SK-N-SH (cell line): Measurements from ENCODE around the gene SYT3. TPM values are rescaled to one million over a fixed set of nuclear protein-coding genes. Genes with fewer than 3 reads are reported as not detected.

Source experiments
- CTCF ChIA-PET: fragments of 300-600, 350-600 bp; formaldehyde crosslinking; extraction: SDS; loops from one replicate; lab custom pipeline; 2021; lab: Yijun Ruan, JAX
- POLR2A ChIA-PET: fragments of 350-600 bp; sonication (Branson Sonifier 250); formaldehyde crosslinking; extraction: SDS; loops from one replicate; lab custom pipeline; 2020; ENCODE audit warnings: antibody characterized with exemption, inconsistent platforms; lab: Yijun Ruan, JAX
- DNase-seq: peaks from one replicate; pipeline ENCODE4 v3.0.0; 2012
- H2AFZ ChIP-seq: fragments of 200-600 bp; sonication (generic); 2 replicates; pipeline ENCODE4 v1.8.1; 2016; ENCODE audit warnings: antibody characterized with exemption, mild to moderate bottlenecking, low read depth
- H3F3A ChIP-seq: fragments of 200-600 bp; sonication (generic); replicated peaks from 2 replicates; pipeline ENCODE3; 2016; ENCODE audit warnings: antibody characterized with exemption, mild to moderate bottlenecking; ENCODE audit not compliant: insufficient read depth
- H3K27ac ChIP-seq, 2 experiments: fragments of 200-500 bp in 1 of 2; fragments of 200-600 bp in 1 of 2; sonication (Bioruptor generic) in 1 of 2; sonication (generic), shearing (Covaris generic) in 1 of 2; 2 replicates each; pipeline versions ENCODE4 v1.5.1 to v1.6.1; 2014 to 2016; ENCODE audit warnings: low read depth in 2 of 2, inconsistent platforms in 1 of 2, low read length in 1 of 2, mild to moderate bottlenecking in 1 of 2, mixed read lengths in 1 of 2
- H3K27me3 ChIP-seq: fragments of 200-600 bp; sonication (generic), shearing (Covaris generic); 2 replicates; pipeline ENCODE4 v1.6.1; 2016; ENCODE audit warnings: mixed run types; ENCODE audit not compliant: insufficient read depth
- H3K36me3 ChIP-seq, 2 experiments: fragments of 200-500 bp in 1 of 2; fragments of 200-600 bp in 1 of 2; sonication (Bioruptor generic) in 1 of 2; sonication (generic) in 1 of 2; replicated peaks in 1 of 2; 2 replicates each; pipeline versions ENCODE3 to v1.5.1; 2014 to 2016; ENCODE audit warnings: low read length in 1 of 2, mild to moderate bottlenecking in 1 of 2; ENCODE audit not compliant: insufficient read depth in 2 of 2, control insufficient read depth in 1 of 2
- H3K4me1 ChIP-seq, 2 experiments: fragments of 200-500 bp in 1 of 2; fragments of 200-600 bp in 1 of 2; sonication (Bioruptor generic) in 1 of 2; sonication (generic), shearing (Covaris generic) in 1 of 2; 2 replicates each; pipeline versions ENCODE4 v1.5.1 to v1.6.1; 2014 to 2016; ENCODE audit warnings: low read depth in 1 of 2, low read length in 1 of 2, mixed run types in 1 of 2; ENCODE audit not compliant: insufficient read depth in 2 of 2, control insufficient read depth in 1 of 2
- H3K4me2 ChIP-seq: fragments of 200-600 bp; sonication (generic), shearing (Covaris generic); 2 replicates; pipeline ENCODE4 v1.6.1; 2017; ENCODE audit warnings: mixed run types
- H3K4me3 ChIP-seq, 2 experiments: fragments of 200-500 bp in 1 of 2; fragments of 200-600 bp in 1 of 2; sonication (Bioruptor generic) in 1 of 2; sonication (generic), shearing (Covaris generic) in 1 of 2; 2 replicates each; pipeline versions ENCODE4 v1.5.1 to v1.8.1; 2014 to 2016; ENCODE audit warnings: low read depth in 2 of 2, inconsistent platforms in 1 of 2, low read length in 1 of 2, mild to moderate bottlenecking in 1 of 2, mixed read lengths in 1 of 2, moderate library complexity in 1 of 2
- H3K79me2 ChIP-seq: fragments of 200-600 bp; sonication (generic); 2 replicates; pipeline ENCODE4 v1.8.1; 2017; ENCODE audit warnings: mild to moderate bottlenecking; ENCODE audit not compliant: insufficient read depth
- H3K9ac ChIP-seq: fragments of 200-600 bp; sonication (generic); 2 replicates; pipeline ENCODE4 v1.6.1; 2017; ENCODE audit warnings: mixed run types
- H3K9me2 ChIP-seq: fragments of 200-600 bp; sonication (generic); 2 replicates; pipeline ENCODE4 v1.6.1; 2017; ENCODE audit warnings: mixed run types
- H3K9me3 ChIP-seq: fragments of 200-600 bp; sonication (generic); 2 replicates; pipeline ENCODE4 v1.6.1; 2017; ENCODE audit warnings: mixed run types, mild to moderate bottlenecking, moderate library complexity
- H4K20me1 ChIP-seq: fragments of 200-600 bp; sonication (generic); 2 replicates; pipeline ENCODE4 v1.6.1; 2017; ENCODE audit warnings: mild to moderate bottlenecking, mixed run types; ENCODE audit not compliant: insufficient read depth
- CHD2 ChIP-seq: fragments of 150-350 bp; IDR thresholded peaks from 2 replicates; pipeline ENCODE4 v1.6.1; 2018; ENCODE audit warnings: low read length; ENCODE audit not compliant: partially characterized antibody
- GABPA ChIP-seq: IDR thresholded peaks from 2 replicates; pipeline ENCODE4 v1.4.0; 2012; ENCODE audit warnings: low read depth, mild to moderate bottlenecking
- GATA2 ChIP-seq: sonication (generic); formaldehyde crosslinking; IDR thresholded peaks from 2 replicates; pipeline ENCODE4 v1.5.0; 2020; ENCODE audit warnings: mild to moderate bottlenecking, missing genetic modification reagents
- JUND ChIP-seq: IDR thresholded peaks from 2 replicates; pipeline ENCODE4 v1.4.0; 2012
- MAX ChIP-seq: IDR thresholded peaks from 2 replicates; pipeline ENCODE4 v1.4.0; 2012; ENCODE audit warnings: low read depth
- MEF2A ChIP-seq: IDR thresholded peaks from 2 replicates; pipeline ENCODE4 v1.4.0; 2012; ENCODE audit warnings: low read depth, borderline replicate concordance
- MXI1 ChIP-seq: IDR thresholded peaks from 2 replicates; pipeline ENCODE4 v1.6.1; 2012; ENCODE audit warnings: mild to moderate bottlenecking, low read depth, low read length, improper control_type of control experiment
- NRF1 ChIP-seq: IDR thresholded peaks from 2 replicates; pipeline ENCODE4 v1.6.1; 2012; ENCODE audit warnings: low read depth, mild to moderate bottlenecking, low read length
- PBX3 ChIP-seq: IDR thresholded peaks from 2 replicates; pipeline ENCODE4; 2012
- POLR2AphosphoS5 ChIP-seq: IDR thresholded peaks from 2 replicates; pipeline ENCODE4 v1.6.1; 2012; ENCODE audit warnings: low read depth, low read length
- RCOR1 ChIP-seq: fragments of 150-350 bp; IDR thresholded peaks from 2 replicates; pipeline ENCODE4 v1.6.1; 2017; ENCODE audit warnings: antibody characterized with exemption, low read length
- RXRA ChIP-seq: IDR thresholded peaks from 2 replicates; pipeline ENCODE4 v1.4.0; 2012; ENCODE audit warnings: low read depth, mild to moderate bottlenecking, borderline replicate concordance
- TAF1 ChIP-seq: IDR thresholded peaks from 2 replicates; pipeline ENCODE4 v1.6.1; 2012; ENCODE audit warnings: low read depth, mild to moderate bottlenecking, low read length, moderate library complexity, borderline replicate concordance
- YY1 ChIP-seq: IDR thresholded peaks from 2 replicates; pipeline ENCODE4 v1.4.0; 2012; ENCODE audit warnings: low read depth, mild to moderate bottlenecking
- WGBS: methylation state at CpG from one replicate; pipeline ENCODE4 v1.1.6; 2017; ENCODE audit warnings: low lambda C conversion rate; 5-methylcytosine and 5-hydroxymethylcytosine counted together
- polyA plus RNA-seq, 3 experiments: library from polyadenylated mRNA; depleted of rRNA; stranded (reverse); fragments of >200 nt; gene quantifications; 2 replicates each; pipeline ENCODE4 v1.2.3, GENCODE V29; 2012
- TF ChIP-seq, protein P1 (sequence below): IDR thresholded peaks from 2 replicates; pipeline ENCODE4 v1.4.0; 2012; ENCODE audit warnings: low read depth, borderline replicate concordance
- TF ChIP-seq, protein P2 (sequence below): IDR thresholded peaks from 2 replicates; pipeline ENCODE4 v1.4.0; 2012; ENCODE audit warnings: low read depth, borderline replicate concordance
- TF ChIP-seq, protein P3 (sequence below): fragments of 150-350 bp; IDR thresholded peaks from 2 replicates; pipeline ENCODE4 v1.6.1; 2016; ENCODE audit warnings: mild to moderate bottlenecking, low read depth, low read length

The SYT3 gene
- polyA plus RNA-seq, 1 of the 3 experiments (the other 2 are of a cell fraction), result 0.94 TPM

- Histone ChIP-seq H3K4me1 (peaks cover 0 to 15% of the 10 kb centered on the region in 2 experiments; a peak in 2 of 4 replicates), H3K4me2 (peak overlapping the region; percentile 99; the same call in 1 of the 2 replicates), H3K9me3 (no peaks in the 10 kb centered on the region), H4K20me1 (no peaks in the 10 kb centered on the region), H3F3A (peaks cover 7% of the 10 kb centered on the region), H3K9ac (no peak overlapping the region), H3K27me3 (no peaks in the 10 kb centered on the region), H3K4me3 (peak overlapping the region; percentile 62 to 87)
- POLR2A ChIA-PET, result interaction anchor here (0.6 kb wide), 1 partner anchor 132 kb away, joined by 3 read pairs; no protein-coding TSS in a partner anchor
- TF ChIP-seq PBX3, result no peak
- no peak for TF ChIP-seq MXI1
- no peak for TF ChIP-seq YY1
- TF ChIP-seq GABPA, result no peak
- no peak for TF ChIP-seq JUND
- no peak for TF ChIP-seq MEF2A
- TF ChIP-seq, protein P1, sequence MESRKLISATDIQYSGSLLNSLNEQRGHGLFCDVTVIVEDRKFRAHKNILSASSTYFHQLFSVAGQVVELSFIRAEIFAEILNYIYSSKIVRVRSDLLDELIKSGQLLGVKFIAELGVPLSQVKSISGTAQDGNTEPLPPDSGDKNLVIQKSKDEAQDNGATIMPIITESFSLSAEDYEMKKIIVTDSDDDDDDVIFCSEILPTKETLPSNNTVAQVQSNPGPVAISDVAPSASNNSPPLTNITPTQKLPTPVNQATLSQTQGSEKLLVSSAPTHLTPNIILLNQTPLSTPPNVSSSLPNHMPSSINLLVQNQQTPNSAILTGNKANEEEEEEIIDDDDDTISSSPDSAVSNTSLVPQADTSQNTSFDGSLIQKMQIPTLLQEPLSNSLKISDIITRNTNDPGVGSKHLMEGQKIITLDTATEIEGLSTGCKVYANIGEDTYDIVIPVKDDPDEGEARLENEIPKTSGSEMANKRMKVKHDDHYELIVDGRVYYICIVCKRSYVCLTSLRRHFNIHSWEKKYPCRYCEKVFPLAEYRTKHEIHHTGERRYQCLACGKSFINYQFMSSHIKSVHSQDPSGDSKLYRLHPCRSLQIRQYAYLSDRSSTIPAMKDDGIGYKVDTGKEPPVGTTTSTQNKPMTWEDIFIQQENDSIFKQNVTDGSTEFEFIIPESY, result no peak
- TF ChIP-seq, all 33 proteins: peak for 0
- WGBS, result 4% methylated on average over 36 of the region's 37 CpGs
- no peaks in the 10 kb centered on the region for H3K79me2 ChIP-seq
- peak overlapping the region in 1 of 2 experiments; percentile 68; a peak in 3 of 4 replicates for H3K27ac ChIP-seq
- CTCF ChIA-PET, result interaction anchor here (1.2 to 1.5 kb wide), 3 partner anchors 10 to 124 kb away, joined by 4 to 14 read pairs (median 9); no protein-coding TSS in a partner anchor
- peak; percentile 68 for DNase-seq
- no peaks in the 10 kb centered on the region for H3K36me3 ChIP-seq
- no peaks in the 10 kb centered on the region for H3K9me2 ChIP-seq
- H2AFZ ChIP-seq, result peak overlapping the region; percentile 68; the same call in 1 of the 2 replicates
Observed at GRCh38 chr19:50659318-50660087, 19.8 kb upstream of the SYT3 start.

- peak; percentile 99 for DNase-seq
- H3K27ac ChIP-seq, result peak overlapping the region; percentile 88 to 95
- H3K4me2 ChIP-seq, result peak overlapping the region; percentile 99
- peaks cover 0 to 15% of the 10 kb centered on the region in 2 experiments; a peak in 2 of 4 replicates for H3K4me1 ChIP-seq
- H3K9me2 ChIP-seq, result no peaks in the 10 kb centered on the region
- no peaks in the 10 kb centered on the region for H3K36me3 ChIP-seq
- H3F3A ChIP-seq, result peaks cover 7% of the 10 kb centered on the region
- WGBS, result under 1% methylated on average over 34 of the region's 67 CpGs
- no peak for TF ChIP-seq RXRA
- TF ChIP-seq TAF1, result 0 out of 2 replicates have a peak, but pooled peaks have one; percentile 31
- TF ChIP-seq MAX, result peak; percentile 20; the same call in 1 of the 2 replicates
- TF ChIP-seq GATA2 (CRISPR knock-in tag), result no peak
- TF ChIP-seq NRF1, result peak; percentile 99
- TF ChIP-seq CHD2, result peak; percentile 52
- 0 out of 2 replicates have a peak, but pooled peaks have one; percentile 43 for TF ChIP-seq RCOR1
- TF ChIP-seq, protein P2, sequence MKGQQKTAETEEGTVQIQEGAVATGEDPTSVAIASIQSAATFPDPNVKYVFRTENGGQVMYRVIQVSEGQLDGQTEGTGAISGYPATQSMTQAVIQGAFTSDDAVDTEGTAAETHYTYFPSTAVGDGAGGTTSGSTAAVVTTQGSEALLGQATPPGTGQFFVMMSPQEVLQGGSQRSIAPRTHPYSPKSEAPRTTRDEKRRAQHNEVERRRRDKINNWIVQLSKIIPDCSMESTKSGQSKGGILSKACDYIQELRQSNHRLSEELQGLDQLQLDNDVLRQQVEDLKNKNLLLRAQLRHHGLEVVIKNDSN, result no peak
- TF ChIP-seq, protein P3, sequence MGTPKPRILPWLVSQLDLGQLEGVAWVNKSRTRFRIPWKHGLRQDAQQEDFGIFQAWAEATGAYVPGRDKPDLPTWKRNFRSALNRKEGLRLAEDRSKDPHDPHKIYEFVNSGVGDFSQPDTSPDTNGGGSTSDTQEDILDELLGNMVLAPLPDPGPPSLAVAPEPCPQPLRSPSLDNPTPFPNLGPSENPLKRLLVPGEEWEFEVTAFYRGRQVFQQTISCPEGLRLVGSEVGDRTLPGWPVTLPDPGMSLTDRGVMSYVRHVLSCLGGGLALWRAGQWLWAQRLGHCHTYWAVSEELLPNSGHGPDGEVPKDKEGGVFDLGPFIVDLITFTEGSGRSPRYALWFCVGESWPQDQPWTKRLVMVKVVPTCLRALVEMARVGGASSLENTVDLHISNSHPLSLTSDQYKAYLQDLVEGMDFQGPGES, result no peak
- TF ChIP-seq POLR2AphosphoS5, result peak; percentile 53
- H4K20me1 ChIP-seq, result no peaks in the 10 kb centered on the region
- H3K9me3 ChIP-seq, result no peaks in the 10 kb centered on the region
- H3K27me3 ChIP-seq, result no peaks in the 10 kb centered on the region
- ChIA-PET POLR2A (no interaction called here), CTCF (interaction anchor here (1.0 kb wide), 1 partner anchor 61 kb away, joined by 4 read pairs; no protein-coding TSS in a partner anchor)
- H3K79me2 ChIP-seq, result no peaks in the 10 kb centered on the region
- H3K4me3 ChIP-seq, result peak overlapping the region; percentile 62 to 87
- peak overlapping the region; percentile 84 for H3K9ac ChIP-seq
- H2AFZ ChIP-seq, result peak overlapping the region; percentile 82
Observed at GRCh38 chr19:50658441-50659317, 19.0 kb upstream of the SYT3 start.
